ENCODE results near the gene SRPK2. TPM values are rescaled to one million over a fixed set of nuclear protein-coding genes. Genes with fewer than 3 reads are reported as not detected.
"Not testable (repeated sequence)": the region's sequence is repeated elsewhere in the genome, so short reads cannot be mapped to it uniquely, and the experiment has no call there.

Gene SRPK2
- total RNA-seq, 2 donors from 2014 or later = 52.6 to 99.5 TPM

- Histone ChIP-seq H3K27ac (no peak overlapping the region), H3K4me1 (replicated peaks) (no peaks in the 10 kb centered on the region), H3K4me3 (no peak overlapping the region), H3K36me3 (no peaks in the 10 kb centered on the region), H3K27me3 (replicated peaks; ENCODE audit: insufficient read depth) (no peaks in the 10 kb centered on the region), H3K9me3 (no peaks in the 10 kb centered on the region)
- 68% methylated on average over 3 of the region's 3 CpGs for WGBS
- intact Hi-C loops (cut with DNase I) = no loop called here
- TF ChIP-seq POLR2AphosphoS5 (IDR thresholded peaks at IDR 0.05) (no peak), POLR2A (IDR thresholded peaks at IDR 0.05) (no peak), CTCF (IDR thresholded peaks at IDR 0.05) (no peak)
- DNase-seq (ENCODE audit: low spot score) = no peak
These were observed 18.8 kb downstream of the SRPK2 start for GRCh38 chr7:105369944-105370343.

GRCh38 chr7:105367458-105367857 lies 21.3 kb downstream of the SRPK2 start:
- no peak for DNase-seq (ENCODE audit: low spot score)
- H3K27me3 ChIP-seq (replicated peaks; ENCODE audit: insufficient read depth) = no peaks in the 10 kb centered on the region
- H3K4me3 ChIP-seq = no peak overlapping the region
- whole genome bisulfite sequencing = 53% methylated on average over 2 of the region's 2 CpGs
- H3K27ac ChIP-seq = no peak overlapping the region
- TF ChIP-seq CTCF (IDR thresholded peaks at IDR 0.05) = no peak
- TF ChIP-seq POLR2AphosphoS5 (IDR thresholded peaks at IDR 0.05) = peak; percentile 61
- H3K9me3 ChIP-seq = no peaks in the 10 kb centered on the region
- H3K36me3 ChIP-seq = no peaks in the 10 kb centered on the region
- intact Hi-C loops (cut with DNase I) = no loop called here
- H3K4me1 ChIP-seq (replicated peaks) = no peaks in the 10 kb centered on the region

GRCh38 chr7:105365541-105366534 lies 22.9 kb downstream of the SRPK2 start:
- Histone ChIP-seq H3K36me3 (no peaks in the 10 kb centered on the region), H3K4me1 (replicated peaks) (no peaks in the 10 kb centered on the region), H3K4me3 (no peak overlapping the region), H3K27ac (no peak overlapping the region), H3K9me3 (no peaks in the 10 kb centered on the region), H3K27me3 (replicated peaks; ENCODE audit: insufficient read depth) (no peaks in the 10 kb centered on the region)
- WGBS = 95% methylated on average over 25 of the region's 25 CpGs
- intact Hi-C loops (cut with DNase I) = no loop called here
- TF ChIP-seq POLR2A (IDR thresholded peaks at IDR 0.05) = no peak
- no peak for TF ChIP-seq CTCF (IDR thresholded peaks at IDR 0.05)
- TF ChIP-seq POLR2AphosphoS5 (IDR thresholded peaks at IDR 0.05) = no peak
- DNase-seq (ENCODE audit: low spot score) = no peak

GRCh38 chr7:105364684-105365083 lies 24.0 kb downstream of the SRPK2 start:
- no peaks in the 10 kb centered on the region for H3K27me3 ChIP-seq (replicated peaks; ENCODE audit: insufficient read depth)
- H3K9me3 ChIP-seq = no peaks in the 10 kb centered on the region
- DNase-seq (ENCODE audit: low spot score) = no peak
- H3K4me1 ChIP-seq (replicated peaks) = no peaks in the 10 kb centered on the region
- TF ChIP-seq POLR2AphosphoS5 (IDR thresholded peaks at IDR 0.05) (no peak), CTCF (IDR thresholded peaks at IDR 0.05) (no peak), POLR2A (IDR thresholded peaks at IDR 0.05) (no peak)
- WGBS = 100% methylated on average over 3 of the region's 3 CpGs
- no peak overlapping the region for H3K4me3 ChIP-seq
- intact Hi-C loops (cut with DNase I) = no loop called here
- no peak overlapping the region for H3K27ac ChIP-seq
- no peaks in the 10 kb centered on the region for H3K36me3 ChIP-seq

- H3K4me3 ChIP-seq; H3K9me3 ChIP-seq; H3K27me3 ChIP-seq (replicated peaks; ENCODE audit: insufficient read depth); H3K27ac ChIP-seq; H3K4me1 ChIP-seq (replicated peaks); DNase-seq (ENCODE audit: low spot score); H3K36me3 ChIP-seq; intact Hi-C loops (cut with DNase I): not testable (repeated sequence)
- 93% methylated on average over 6 of the region's 6 CpGs for WGBS
These were observed 25.1 kb downstream of the SRPK2 start for GRCh38 chr7:105363657-105364056.

- H3K27me3 ChIP-seq (replicated peaks; ENCODE audit: insufficient read depth); H3K4me3 ChIP-seq; H3K4me1 ChIP-seq (replicated peaks); intact Hi-C loops (cut with DNase I); DNase-seq (ENCODE audit: low spot score); H3K36me3 ChIP-seq; H3K27ac ChIP-seq; H3K9me3 ChIP-seq: not testable (repeated sequence)
- WGBS = 96% methylated on average over 5 of the region's 5 CpGs
These were observed 26.0 kb downstream of the SRPK2 start for GRCh38 chr7:105362685-105363084.

- H3K9me3 ChIP-seq; intact Hi-C loops (cut with DNase I); H3K27ac ChIP-seq; H3K27me3 ChIP-seq (replicated peaks; ENCODE audit: insufficient read depth); H3K4me3 ChIP-seq; H3K4me1 ChIP-seq (replicated peaks); DNase-seq (ENCODE audit: low spot score); H3K36me3 ChIP-seq: not testable (repeated sequence)
- WGBS = over 99% methylated on average over 8 of the region's 8 CpGs
These were observed 26.7 kb downstream of the SRPK2 start for GRCh38 chr7:105361995-105362394.

GRCh38 chr7:105360149-105360548 lies 28.6 kb downstream of the SRPK2 start:
- H3K27me3 ChIP-seq (replicated peaks; ENCODE audit: insufficient read depth); H3K4me3 ChIP-seq; H3K36me3 ChIP-seq; intact Hi-C loops (cut with DNase I); H3K27ac ChIP-seq; H3K9me3 ChIP-seq; DNase-seq (ENCODE audit: low spot score); H3K4me1 ChIP-seq (replicated peaks): not testable (repeated sequence)
- WGBS = 94% methylated on average over 2 of the region's 2 CpGs

All from prostate gland (tissue), 2 donors.